Activated naive CD8-positive, alpha-beta T cell treated with anti-CD3 and anti-CD28 coated beads, Interleukin-2, amount 50 U/mL, for 24 hours (primary cell): ENCODE measurements around the gene GLB1L2.
"Not testable (repeated sequence)": the region's sequence is repeated elsewhere in the genome, so short reads cannot be mapped to it uniquely, and the experiment has no call there.

Experiments used
- ATAC-seq: fragments of 150-1000 bp; cut with Tn5 transposase; one replicate; pipeline ENCODE4 v1.10.0; 2021
- DNase-seq: peaks from one replicate; pipeline ENCODE4 v3.0.0; 2021
- H3K27ac Mint-ChIP-seq: one replicate; pipeline ENCODE4 v1.8.0; 2021; ENCODE audit warnings: mild to moderate bottlenecking, mixed read lengths
- H3K27me3 Mint-ChIP-seq: one replicate; pipeline ENCODE4 v1.8.0; 2021; ENCODE audit warnings: mixed read lengths
- H3K36me3 Mint-ChIP-seq: one replicate; pipeline ENCODE4 v1.8.0; 2021; ENCODE audit warnings: low read depth, mixed read lengths
- H3K4me1 Mint-ChIP-seq: one replicate; pipeline ENCODE4 v1.8.0; 2021; ENCODE audit warnings: mixed read lengths
- H3K4me3 Mint-ChIP-seq: one replicate; pipeline ENCODE4 v1.8.0; 2021; ENCODE audit warnings: mild to moderate bottlenecking, moderate library complexity, mixed read lengths
- H3K9me3 Mint-ChIP-seq: one replicate; pipeline ENCODE4 v1.8.0; 2021; ENCODE audit warnings: mixed read lengths

Gene GLB1L2

DNA sequence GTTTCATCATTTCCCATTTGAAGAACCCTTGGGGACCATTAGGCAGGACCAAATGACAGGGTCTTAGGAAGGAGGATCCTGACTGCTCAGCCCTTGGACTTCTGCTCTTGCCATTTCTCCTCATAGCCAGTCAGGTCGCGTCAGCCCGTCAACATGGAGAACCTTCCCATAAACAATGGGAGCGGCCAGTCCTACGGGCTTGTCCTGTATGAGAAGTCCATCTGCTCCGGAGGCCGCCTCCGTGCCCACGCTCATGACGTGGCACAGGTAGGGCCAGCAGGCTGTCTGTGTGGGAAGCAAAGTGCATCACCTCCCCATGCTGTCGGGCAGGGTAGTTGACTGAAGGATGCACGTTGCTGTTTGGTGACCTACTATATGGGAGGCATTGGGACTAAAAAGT is 19.6 kb upstream of the GLB1L2 start:
- peaks cover 7% of the 10 kb centered on the region for H3K9me3 Mint-ChIP-seq

DNA sequence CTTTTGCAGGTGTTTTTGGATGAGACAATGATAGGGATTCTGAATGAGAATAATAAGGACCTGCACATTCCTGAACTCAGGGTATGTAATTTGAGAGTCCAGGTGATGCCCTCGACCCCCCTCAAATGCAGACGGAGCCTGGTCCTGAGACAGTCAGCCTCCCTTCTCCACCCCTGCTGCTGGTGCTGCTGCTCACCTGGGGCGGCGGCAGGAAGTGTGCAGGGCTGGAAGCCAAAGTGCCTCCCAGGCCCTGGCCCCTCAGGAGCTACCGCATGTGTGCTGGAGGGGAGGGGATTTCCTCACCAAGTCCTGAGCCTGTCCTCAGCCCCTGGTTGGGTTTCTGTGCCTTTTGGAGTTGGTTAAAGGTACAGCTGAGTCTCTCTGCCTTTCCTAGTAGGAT is 19.0 kb upstream of the GLB1L2 start:
- ATAC-seq (no peak), DNase-seq (no peak)
- peaks cover 12% of the 10 kb centered on the region for H3K9me3 Mint-ChIP-seq
- no peaks in the 10 kb centered on the region for H3K27me3 Mint-ChIP-seq
- H3K36me3 Mint-ChIP-seq = peaks cover 5% of the 10 kb centered on the region
- H3K27ac Mint-ChIP-seq = no peak overlapping the region
- H3K4me1 Mint-ChIP-seq = no peaks in the 10 kb centered on the region
- no peak overlapping the region for H3K4me3 Mint-ChIP-seq

More for the DNA sequence above, 19.6 kb upstream of the GLB1L2 start:
- ATAC-seq (no peak), DNase-seq (no peak)
- Mint-ChIP-seq H3K36me3 (peaks cover 4% of the 10 kb centered on the region), H3K4me3 (no peak overlapping the region), H3K4me1 (no peaks in the 10 kb centered on the region), H3K27ac (no peak overlapping the region), H3K27me3 (no peaks in the 10 kb centered on the region)

DNA sequence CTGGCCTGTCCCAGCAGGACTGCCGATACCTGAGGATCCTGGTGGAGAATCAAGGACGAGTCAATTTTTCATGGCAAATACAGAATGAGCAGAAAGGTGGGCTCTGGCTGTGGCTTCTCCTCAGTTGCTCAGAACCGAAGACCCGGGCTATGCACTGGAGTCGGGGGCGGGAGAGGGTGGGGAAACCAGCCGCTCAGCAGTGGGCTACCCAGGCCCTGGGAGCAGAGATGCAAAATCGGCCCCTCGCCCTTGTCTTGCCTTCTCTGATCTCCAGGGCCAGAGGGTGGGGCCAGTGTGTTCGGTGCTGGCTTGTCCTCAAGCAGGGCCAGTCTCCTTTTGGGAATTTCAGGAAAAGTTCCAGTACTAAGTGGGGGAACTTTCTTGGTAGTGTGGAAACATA is 18.4 kb upstream of the GLB1L2 start:
- DNase-seq = no peak
- H3K4me3 Mint-ChIP-seq = no peak overlapping the region
- H3K4me1 Mint-ChIP-seq = no peaks in the 10 kb centered on the region
- no peak overlapping the region for H3K27ac Mint-ChIP-seq
- ATAC-seq = no peak
- peaks cover 7% of the 10 kb centered on the region for H3K36me3 Mint-ChIP-seq
- no peaks in the 10 kb centered on the region for H3K27me3 Mint-ChIP-seq
- peaks cover 17% of the 10 kb centered on the region for H3K9me3 Mint-ChIP-seq

DNA sequence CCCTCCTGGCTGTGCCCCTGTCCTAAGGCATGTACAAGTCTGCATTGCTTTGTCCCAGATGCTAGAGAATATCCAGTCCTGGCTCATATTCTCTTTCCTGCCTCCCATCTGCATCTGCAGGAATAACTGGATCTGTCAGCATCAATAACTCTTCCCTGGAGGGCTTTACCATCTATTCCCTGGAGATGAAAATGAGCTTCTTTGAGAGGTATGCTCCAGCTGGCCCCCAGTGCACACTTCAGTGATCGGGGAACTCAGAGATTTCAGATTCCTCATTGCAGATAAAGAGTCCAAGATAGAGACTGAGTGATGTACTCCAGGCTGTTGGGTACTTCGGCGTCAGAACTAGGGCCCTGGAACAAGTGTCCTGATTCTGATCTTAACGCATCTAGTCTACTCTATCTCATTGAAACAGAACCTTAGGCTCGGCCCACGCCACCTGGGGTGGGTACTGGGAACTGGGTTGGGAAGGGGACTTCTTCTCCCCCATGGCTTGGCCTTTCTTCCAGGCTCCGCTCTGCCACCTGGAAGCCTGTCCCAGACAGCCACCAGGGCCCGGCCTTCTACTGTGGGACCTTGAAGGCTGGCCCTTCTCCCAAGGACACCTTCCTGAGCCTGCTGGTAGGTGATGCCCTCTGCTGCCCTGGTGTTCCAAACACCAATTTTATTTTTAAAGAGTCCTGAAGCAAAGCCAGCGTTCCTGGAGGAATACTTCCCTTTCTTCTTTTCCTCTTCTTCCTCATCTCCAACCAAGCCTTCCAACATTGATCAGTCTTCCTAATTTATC is 17.8 kb upstream of the GLB1L2 start:
- Mint-ChIP-seq H3K4me1 (no peaks in the 10 kb centered on the region), H3K27me3 (no peaks in the 10 kb centered on the region), H3K9me3 (peaks cover 20% of the 10 kb centered on the region), H3K27ac (no peak overlapping the region), H3K4me3 (no peak overlapping the region), H3K36me3 (peaks cover 13% of the 10 kb centered on the region)
- no peak for ATAC-seq
- no peak for DNase-seq

DNA sequence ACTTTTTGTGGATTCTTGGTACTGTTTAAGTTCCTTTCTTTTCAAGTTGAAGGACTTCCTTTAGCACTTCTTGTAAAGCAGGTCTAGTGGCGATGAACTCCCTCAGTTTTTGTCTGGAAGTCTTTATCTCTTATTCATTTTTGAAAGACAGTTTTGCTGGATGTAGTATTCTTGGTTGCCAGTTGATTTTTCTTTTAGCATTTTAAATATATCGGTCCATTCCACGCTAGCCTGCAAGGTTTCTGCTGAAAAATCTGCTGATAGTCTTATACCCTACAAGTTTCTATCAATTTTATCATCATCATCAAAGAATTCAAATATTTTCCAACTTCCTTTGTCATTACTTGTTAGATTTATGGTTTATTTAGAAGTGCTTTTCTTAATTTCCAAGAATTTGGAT is 14.7 kb upstream of the GLB1L2 start:
- H3K27me3 Mint-ChIP-seq = peaks cover 2% of the 10 kb centered on the region
- H3K9me3 Mint-ChIP-seq = peaks cover 29% of the 10 kb centered on the region
- no peak overlapping the region for H3K4me3 Mint-ChIP-seq
- peaks cover 29% of the 10 kb centered on the region for H3K36me3 Mint-ChIP-seq
- H3K4me1 Mint-ChIP-seq = no peaks in the 10 kb centered on the region
- H3K27ac Mint-ChIP-seq = no peak overlapping the region
- ATAC-seq = no peak
- no peak for DNase-seq

DNA sequence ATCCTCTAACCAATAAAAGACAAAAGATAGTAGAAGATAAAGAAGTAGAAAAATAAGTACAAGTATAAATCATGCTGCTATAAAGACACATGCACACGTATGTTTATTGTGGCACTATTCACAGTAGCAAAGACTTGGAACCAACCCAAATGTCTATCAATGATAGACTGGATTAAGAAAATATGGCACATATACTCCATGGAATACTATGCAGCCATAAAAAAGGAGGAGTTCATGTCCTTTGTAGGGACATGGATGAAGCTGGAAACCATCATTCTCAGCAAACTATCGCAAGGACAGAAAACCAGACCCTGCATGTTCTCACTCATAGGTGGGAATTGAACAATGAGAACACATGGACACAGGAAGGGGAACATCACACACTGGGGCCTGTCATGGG is 10.4 kb upstream of the GLB1L2 start:
- not testable (repeated sequence) for ATAC-seq, H3K27ac Mint-ChIP-seq, DNase-seq, H3K27me3 Mint-ChIP-seq, H3K4me3 Mint-ChIP-seq, H3K4me1 Mint-ChIP-seq
- peaks cover 29% of the 10 kb centered on the region for H3K36me3 Mint-ChIP-seq
- peaks cover 29% of the 10 kb centered on the region for H3K9me3 Mint-ChIP-seq

DNA sequence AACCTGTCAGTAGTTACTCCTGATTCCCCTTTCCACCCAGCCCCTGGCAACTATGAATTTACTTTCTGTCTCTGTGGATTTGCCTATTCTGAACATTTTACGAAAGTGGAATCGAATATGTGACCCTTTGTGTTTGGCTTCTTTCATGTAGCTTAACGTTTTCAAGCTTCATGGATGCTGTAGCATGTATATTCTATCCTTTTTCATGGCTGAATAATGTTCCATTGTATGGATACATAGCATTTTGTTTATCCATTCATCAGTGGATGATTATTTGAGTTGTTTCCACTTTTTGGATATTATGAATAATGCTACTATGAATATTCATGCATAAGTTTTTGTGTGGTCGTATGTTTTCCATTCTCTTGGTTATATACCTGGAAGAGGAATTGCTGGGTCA is 9.2 kb upstream of the GLB1L2 start:
- DNase-seq (no peak), ATAC-seq (no peak)
- H3K36me3 Mint-ChIP-seq = peaks cover 27% of the 10 kb centered on the region
- peaks cover 2% of the 10 kb centered on the region for H3K27me3 Mint-ChIP-seq
- no peak overlapping the region for H3K27ac Mint-ChIP-seq
- peaks cover 19% of the 10 kb centered on the region for H3K9me3 Mint-ChIP-seq
- no peak overlapping the region for H3K4me3 Mint-ChIP-seq
- no peaks in the 10 kb centered on the region for H3K4me1 Mint-ChIP-seq

DNA sequence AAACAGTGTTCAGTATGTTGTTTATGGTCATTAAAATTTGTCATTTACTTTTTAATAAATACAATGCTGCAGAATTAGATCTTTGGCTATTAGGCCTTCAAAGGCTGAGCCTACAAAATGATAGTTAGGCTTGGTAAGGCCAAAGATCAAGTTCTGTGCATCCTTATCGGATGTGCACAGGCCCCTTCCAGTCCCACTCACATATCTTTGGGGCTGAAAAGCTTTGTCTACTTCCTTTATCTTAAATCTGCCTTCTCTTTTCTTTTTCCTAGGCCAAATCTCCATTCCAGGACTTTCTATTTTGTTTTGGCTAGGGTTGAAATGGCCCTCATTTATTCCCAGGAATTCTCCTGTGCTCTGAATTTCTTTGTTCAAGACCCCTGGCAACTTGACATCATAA is 3.4 kb upstream of the GLB1L2 start:
- no peaks in the 10 kb centered on the region for H3K36me3 Mint-ChIP-seq
- no peak overlapping the region for H3K27ac Mint-ChIP-seq
- no peak for DNase-seq
- no peaks in the 10 kb centered on the region for H3K9me3 Mint-ChIP-seq
- no peak for ATAC-seq
- H3K27me3 Mint-ChIP-seq = peaks cover 25% of the 10 kb centered on the region
- H3K4me1 Mint-ChIP-seq = peaks cover 10% of the 10 kb centered on the region
- H3K4me3 Mint-ChIP-seq = no peak overlapping the region

DNA sequence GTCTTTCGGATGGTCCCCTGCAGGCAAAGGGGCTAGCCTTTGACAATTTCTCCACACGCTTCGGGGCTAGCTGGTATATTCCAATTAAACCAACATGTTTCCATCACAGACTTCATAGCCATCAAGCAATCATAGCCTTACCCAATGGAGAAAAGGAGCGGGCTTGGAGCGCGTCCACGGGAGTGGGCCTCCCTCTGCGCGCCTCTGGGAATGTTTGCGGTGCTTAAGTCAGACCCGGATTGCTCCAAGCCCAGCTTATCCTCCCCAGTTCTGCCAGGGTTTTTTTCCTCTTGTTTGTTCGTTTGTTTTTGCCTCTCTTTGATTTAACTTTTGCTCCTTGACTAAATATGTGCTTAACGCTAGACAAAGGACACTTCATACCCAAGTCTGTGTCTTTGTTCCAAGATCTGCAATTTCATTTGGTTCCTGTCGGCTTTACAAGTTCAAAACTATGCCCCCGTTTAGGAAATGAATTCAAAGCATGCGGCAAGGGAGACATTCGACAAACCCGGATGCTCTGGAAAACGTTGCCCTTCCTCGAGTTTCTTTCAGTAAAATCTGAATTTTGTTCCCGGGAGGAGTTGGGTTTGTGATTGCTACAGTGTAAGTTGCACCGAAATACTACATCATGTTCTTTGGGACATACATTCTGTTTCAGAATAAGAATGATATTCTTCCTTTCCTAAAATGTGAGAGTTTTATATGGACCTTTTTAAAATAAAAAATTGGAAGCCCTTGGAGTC is 1.0 kb upstream of the GLB1L2 start:
- ATAC-seq = no peak
- H3K36me3 Mint-ChIP-seq = no peaks in the 10 kb centered on the region
- H3K4me3 Mint-ChIP-seq = peak overlapping the region; percentile 78
- no peaks in the 10 kb centered on the region for H3K9me3 Mint-ChIP-seq
- peaks cover 37% of the 10 kb centered on the region for H3K27me3 Mint-ChIP-seq
- H3K4me1 Mint-ChIP-seq = peaks cover 10% of the 10 kb centered on the region
- no peak for DNase-seq
- H3K27ac Mint-ChIP-seq = no peak overlapping the region

DNA sequence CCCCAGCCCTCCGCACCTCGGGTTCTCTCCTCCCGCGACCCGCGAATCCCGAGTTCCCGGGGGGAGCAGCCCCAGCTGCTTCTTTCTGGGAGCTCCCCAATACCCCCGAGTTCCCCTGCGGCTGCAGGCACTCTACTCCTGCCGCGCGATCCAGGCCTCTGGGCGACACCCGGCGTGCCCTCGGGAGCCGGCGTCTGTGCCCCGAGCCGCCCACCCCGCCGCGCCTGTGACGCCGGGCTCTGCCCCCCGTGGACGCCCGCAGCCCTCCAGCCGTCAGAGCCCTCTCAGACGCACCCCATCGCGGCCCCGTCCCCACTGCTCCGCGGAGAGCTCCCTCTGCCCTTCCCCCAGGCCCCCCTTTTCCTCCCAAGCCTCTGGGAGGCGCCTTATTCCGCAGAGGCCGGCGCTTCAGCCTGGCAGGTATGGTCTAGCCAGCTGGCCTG is 422 bp downstream of the GLB1L2 start:
- peak overlapping the region; percentile 77 for H3K4me3 Mint-ChIP-seq
- no peak overlapping the region for H3K27ac Mint-ChIP-seq
- peaks cover 10% of the 10 kb centered on the region for H3K4me1 Mint-ChIP-seq
- no peaks in the 10 kb centered on the region for H3K36me3 Mint-ChIP-seq
- H3K27me3 Mint-ChIP-seq = peaks cover 37% of the 10 kb centered on the region
- no peaks in the 10 kb centered on the region for H3K9me3 Mint-ChIP-seq
- peak; percentile 30 for ATAC-seq
- DNase-seq = peak; percentile 23

DNA sequence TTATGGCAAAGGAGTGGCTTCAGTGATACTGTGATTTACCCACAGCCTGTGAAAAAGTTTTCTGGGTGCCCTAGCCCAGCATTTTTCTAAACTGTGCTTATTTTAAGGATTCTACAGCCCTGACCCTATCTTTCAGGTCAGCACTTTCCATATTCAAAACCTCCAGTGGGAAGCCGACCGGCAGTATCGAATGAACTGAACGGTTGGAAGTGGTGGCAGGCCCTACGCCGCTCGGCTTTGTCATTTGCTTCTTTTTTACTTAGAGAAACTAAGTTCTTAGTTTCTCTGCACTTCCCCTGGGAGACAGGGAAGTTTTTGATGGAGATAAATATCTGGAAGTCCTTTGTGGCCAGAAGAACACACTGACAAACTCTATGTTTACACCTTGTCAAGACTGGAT is 994 bp downstream of the GLB1L2 start:
- Mint-ChIP-seq H3K4me3 (peak overlapping the region; percentile 77), H3K36me3 (no peaks in the 10 kb centered on the region), H3K27ac (no peak overlapping the region), H3K27me3 (peaks cover 35% of the 10 kb centered on the region), H3K4me1 (peaks cover 10% of the 10 kb centered on the region), H3K9me3 (no peaks in the 10 kb centered on the region)
- DNase-seq (no peak), ATAC-seq (no peak)

DNA sequence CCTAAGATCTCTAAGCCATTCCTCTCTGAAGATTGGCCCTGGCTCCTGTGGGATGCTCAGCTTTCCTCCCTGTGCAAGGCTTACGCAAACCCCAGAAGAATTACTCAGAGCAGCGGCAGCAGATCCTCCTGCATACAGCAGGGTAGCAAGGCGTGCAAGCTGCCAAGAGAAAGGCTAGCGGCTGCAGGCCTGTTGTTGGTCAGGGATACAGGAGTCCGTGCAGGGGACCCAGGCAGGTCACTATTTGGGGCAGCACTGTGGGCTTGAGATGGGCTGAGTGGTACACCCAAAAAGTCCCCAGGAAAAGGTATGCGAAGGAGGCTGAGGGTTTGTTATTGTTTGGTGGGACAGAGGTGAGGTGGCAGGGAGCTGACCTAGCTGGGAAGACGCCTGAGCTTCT is 1.5 kb downstream of the GLB1L2 start:
- Mint-ChIP-seq H3K4me1 (peaks cover 10% of the 10 kb centered on the region), H3K36me3 (no peaks in the 10 kb centered on the region), H3K27me3 (peaks cover 35% of the 10 kb centered on the region), H3K4me3 (peak overlapping the region; percentile 77), H3K9me3 (no peaks in the 10 kb centered on the region), H3K27ac (no peak overlapping the region)
- ATAC-seq (no peak), DNase-seq (no peak)

DNA sequence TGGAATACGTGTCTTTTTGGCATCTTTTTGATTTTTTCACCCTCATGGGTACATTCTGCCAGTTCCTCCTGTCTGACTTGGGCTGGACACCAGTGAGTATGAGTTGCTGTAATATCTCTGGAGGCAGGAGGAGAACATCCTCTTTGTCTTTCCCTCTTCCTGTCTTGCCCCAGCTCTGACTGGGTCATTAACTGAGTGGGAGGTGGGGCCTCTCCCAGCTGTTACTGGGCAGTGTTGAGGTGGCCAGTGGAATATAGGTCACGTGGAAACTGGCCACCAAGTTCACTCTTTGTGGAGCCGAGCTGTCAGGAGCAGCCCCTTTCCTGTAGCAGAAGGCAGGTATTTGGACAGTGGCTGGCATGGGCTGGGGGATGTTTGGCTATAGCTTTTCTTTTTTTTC is 2.2 kb downstream of the GLB1L2 start:
- H3K9me3 Mint-ChIP-seq = no peaks in the 10 kb centered on the region
- H3K27ac Mint-ChIP-seq = no peak overlapping the region

DNA sequence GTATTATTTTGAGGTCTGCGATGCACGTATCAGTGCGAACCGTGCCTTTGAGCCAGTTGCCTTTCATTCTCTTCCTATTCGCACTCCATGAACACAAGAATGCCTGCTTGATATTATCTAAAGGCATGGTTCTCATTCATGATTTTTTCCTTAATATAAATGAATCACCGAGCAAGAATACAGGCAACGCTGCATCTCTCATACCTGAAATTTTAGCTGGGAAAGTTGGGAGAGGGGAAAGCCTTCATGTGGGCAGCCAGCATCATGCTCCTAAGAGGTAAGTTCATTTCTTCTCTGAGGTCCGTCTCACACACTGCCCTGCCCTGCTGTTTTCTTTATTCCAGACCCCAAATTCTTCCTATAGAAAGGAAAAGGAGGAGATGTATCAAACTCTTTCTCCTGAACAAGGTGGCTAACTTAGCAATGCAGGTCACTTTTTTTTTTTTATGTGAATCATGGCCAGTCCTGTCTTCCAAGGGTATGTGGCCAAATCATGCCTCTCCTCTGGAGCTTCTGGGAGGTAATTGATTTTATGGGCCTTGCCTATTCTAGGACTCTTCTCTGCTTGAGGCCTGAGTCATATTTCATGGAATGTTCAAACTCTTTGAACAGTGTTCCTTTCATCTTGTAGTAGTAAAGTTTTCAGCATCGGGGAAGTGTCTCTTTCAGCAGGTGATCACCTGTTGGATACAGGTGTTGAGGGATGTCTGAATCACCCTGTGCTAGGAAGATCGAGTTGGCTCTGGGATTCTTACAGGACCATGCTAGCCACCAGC is 3.2 kb downstream of the GLB1L2 start:
- no peak overlapping the region for H3K27ac Mint-ChIP-seq
- H3K4me1 Mint-ChIP-seq = peaks cover 10% of the 10 kb centered on the region
- no peak overlapping the region for H3K4me3 Mint-ChIP-seq
- ATAC-seq (no peak), DNase-seq (no peak)
- peaks cover 35% of the 10 kb centered on the region for H3K27me3 Mint-ChIP-seq
- H3K36me3 Mint-ChIP-seq = no peaks in the 10 kb centered on the region
- H3K9me3 Mint-ChIP-seq = no peaks in the 10 kb centered on the region

More for the DNA sequence above, 2.2 kb downstream of the GLB1L2 start:
- no peaks in the 10 kb centered on the region for H3K36me3 Mint-ChIP-seq
- no peak overlapping the region for H3K4me3 Mint-ChIP-seq
- peaks cover 35% of the 10 kb centered on the region for H3K27me3 Mint-ChIP-seq
- DNase-seq (no peak), ATAC-seq (no peak)
- peaks cover 10% of the 10 kb centered on the region for H3K4me1 Mint-ChIP-seq
